Neural cell (in vitro differentiated cells): ENCODE data around the gene MGAT5.

Experiments
- EP300 ChIP-seq: fragments of 450-650 bp; conservative IDR thresholded peaks from 2 replicates; pipeline ENCODE4 v1.6.1; 2014; ENCODE audit warnings: antibody characterized with exemption, mild to moderate bottlenecking, moderate library complexity; ENCODE audit not compliant: poor library complexity, severe bottlenecking
- EZH2 ChIP-seq: fragments of 200-600, 300-800 bp; shearing (Covaris generic), sonication (generic); IDR thresholded peaks from 2 replicates; pipeline ENCODE4 v1.6.1; 2014; ENCODE audit warnings: antibody characterized with exemption, low read length, borderline replicate concordance, mild to moderate bottlenecking; ENCODE audit not compliant: insufficient read depth, poor library complexity, severe bottlenecking
- POLR2AphosphoS5 ChIP-seq: IDR thresholded peaks from 2 replicates; pipeline ENCODE4 v1.6.1; 2012
- RAD21 ChIP-seq: fragments of 450-650 bp; conservative IDR thresholded peaks from 2 replicates; pipeline ENCODE4 v1.6.1; 2014; ENCODE audit warnings: antibody characterized with exemption, mild to moderate bottlenecking, moderate library complexity
- TF ChIP-seq, protein P1 (sequence below): fragments of 450-650 bp; IDR thresholded peaks from 2 replicates; pipeline ENCODE4 v1.5.1; 2014; ENCODE audit warnings: antibody characterized with exemption, mild to moderate bottlenecking, moderate library complexity; ENCODE audit not compliant: poor library complexity, severe bottlenecking
- TF ChIP-seq, protein P2 (sequence below): IDR thresholded peaks from 2 replicates; pipeline ENCODE4 v1.6.1; 2012; ENCODE audit warnings: borderline replicate concordance

DNA sequence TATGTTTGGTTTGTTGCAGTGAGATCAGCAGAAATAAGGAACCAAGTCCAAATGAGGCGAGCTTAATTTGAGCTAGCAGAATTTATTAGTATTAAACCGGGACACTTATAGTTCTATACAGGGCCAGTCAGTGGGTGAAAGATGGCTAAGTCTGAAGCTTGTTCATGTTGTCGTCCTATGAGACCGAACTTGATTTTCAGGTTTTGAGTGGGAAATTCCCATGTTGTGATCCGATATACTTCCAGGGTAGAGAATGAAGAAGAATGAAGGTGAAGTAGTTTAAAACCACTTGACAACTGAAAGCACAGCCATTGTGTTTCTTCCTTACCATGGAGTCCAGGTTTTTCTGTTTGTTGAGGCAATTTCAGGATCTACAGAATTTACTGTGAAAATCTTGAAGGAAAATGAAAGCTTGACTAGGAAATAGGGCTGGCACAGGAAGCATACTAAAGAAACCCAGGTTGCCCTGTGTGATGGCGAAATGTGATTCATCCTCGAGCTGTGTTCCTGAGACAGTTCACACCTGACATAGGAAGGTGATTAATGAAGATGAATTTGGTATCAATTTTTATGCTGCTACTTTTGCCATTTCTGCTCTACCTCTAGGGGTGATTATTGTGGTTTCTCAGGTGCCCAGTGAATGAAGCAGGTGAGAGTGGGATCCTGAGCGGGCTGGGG lies 37.6 kb upstream of the MGAT5 start:
- TF ChIP-seq, protein P1, sequence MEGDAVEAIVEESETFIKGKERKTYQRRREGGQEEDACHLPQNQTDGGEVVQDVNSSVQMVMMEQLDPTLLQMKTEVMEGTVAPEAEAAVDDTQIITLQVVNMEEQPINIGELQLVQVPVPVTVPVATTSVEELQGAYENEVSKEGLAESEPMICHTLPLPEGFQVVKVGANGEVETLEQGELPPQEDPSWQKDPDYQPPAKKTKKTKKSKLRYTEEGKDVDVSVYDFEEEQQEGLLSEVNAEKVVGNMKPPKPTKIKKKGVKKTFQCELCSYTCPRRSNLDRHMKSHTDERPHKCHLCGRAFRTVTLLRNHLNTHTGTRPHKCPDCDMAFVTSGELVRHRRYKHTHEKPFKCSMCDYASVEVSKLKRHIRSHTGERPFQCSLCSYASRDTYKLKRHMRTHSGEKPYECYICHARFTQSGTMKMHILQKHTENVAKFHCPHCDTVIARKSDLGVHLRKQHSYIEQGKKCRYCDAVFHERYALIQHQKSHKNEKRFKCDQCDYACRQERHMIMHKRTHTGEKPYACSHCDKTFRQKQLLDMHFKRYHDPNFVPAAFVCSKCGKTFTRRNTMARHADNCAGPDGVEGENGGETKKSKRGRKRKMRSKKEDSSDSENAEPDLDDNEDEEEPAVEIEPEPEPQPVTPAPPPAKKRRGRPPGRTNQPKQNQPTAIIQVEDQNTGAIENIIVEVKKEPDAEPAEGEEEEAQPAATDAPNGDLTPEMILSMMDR, result no peak
- no peak for TF ChIP-seq POLR2AphosphoS5
- TF ChIP-seq EP300, result no peak
- TF ChIP-seq EZH2, result no peak
- TF ChIP-seq RAD21, result no peak
- TF ChIP-seq, protein P2, sequence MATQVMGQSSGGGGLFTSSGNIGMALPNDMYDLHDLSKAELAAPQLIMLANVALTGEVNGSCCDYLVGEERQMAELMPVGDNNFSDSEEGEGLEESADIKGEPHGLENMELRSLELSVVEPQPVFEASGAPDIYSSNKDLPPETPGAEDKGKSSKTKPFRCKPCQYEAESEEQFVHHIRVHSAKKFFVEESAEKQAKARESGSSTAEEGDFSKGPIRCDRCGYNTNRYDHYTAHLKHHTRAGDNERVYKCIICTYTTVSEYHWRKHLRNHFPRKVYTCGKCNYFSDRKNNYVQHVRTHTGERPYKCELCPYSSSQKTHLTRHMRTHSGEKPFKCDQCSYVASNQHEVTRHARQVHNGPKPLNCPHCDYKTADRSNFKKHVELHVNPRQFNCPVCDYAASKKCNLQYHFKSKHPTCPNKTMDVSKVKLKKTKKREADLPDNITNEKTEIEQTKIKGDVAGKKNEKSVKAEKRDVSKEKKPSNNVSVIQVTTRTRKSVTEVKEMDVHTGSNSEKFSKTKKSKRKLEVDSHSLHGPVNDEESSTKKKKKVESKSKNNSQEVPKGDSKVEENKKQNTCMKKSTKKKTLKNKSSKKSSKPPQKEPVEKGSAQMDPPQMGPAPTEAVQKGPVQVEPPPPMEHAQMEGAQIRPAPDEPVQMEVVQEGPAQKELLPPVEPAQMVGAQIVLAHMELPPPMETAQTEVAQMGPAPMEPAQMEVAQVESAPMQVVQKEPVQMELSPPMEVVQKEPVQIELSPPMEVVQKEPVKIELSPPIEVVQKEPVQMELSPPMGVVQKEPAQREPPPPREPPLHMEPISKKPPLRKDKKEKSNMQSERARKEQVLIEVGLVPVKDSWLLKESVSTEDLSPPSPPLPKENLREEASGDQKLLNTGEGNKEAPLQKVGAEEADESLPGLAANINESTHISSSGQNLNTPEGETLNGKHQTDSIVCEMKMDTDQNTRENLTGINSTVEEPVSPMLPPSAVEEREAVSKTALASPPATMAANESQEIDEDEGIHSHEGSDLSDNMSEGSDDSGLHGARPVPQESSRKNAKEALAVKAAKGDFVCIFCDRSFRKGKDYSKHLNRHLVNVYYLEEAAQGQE, result no peak
